Anterior cingulate cortex (tissue), 58 donors: ENCODE measurements around the gene SENP2.
"Not testable (repeated sequence)": the region's sequence is repeated elsewhere in the genome, so short reads cannot be mapped to it uniquely, and the experiment has no call there.

ENCODE experiments used
- DNase-seq, 58 donors: peaks; one replicate each; lab custom pipeline; 2025; lab: John Stamatoyannopoulos, UW

The SENP2 gene

DNA sequence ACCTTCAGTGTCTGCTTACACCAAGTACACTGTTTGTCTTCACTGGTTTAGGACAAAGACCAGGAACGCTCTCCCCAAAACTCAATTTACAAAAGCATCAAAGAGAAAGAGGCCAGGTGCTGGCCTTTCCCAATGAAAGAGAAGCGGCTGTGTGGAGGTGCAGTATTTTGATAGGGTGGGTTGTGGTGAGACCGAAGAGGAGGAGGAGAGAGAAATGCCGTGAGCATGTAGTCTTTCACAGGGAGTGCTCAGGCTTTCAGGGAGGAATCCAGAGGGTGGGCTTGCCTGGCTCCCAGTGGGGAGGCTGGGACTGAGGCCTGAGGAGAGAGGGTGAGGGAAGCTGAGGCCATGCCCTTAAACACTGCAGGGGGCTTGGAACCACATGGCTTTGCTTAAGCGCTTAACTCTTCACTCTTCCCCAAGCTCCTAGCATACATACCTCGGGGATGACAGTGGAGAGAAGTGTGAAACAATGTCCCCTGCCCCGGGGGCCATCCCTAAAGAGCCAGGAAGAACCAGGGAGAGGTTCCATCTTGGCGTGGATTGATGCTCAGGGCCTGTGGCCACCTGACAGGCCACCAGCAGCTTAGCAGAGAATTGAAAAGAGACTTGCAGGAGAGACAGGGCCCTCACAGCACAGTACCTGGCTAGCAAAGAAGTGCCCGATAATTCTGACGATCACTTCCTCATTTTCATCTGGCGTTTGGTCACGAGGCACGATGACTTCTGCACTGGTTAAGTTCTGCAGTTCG, 60.5 kb downstream of the SENP2 start:
- DNase-seq: no peak

GRCh38 chr3:185647134-185647879, 61.2 kb downstream of the SENP2 start:
- DNase-seq: no peak

DNA sequence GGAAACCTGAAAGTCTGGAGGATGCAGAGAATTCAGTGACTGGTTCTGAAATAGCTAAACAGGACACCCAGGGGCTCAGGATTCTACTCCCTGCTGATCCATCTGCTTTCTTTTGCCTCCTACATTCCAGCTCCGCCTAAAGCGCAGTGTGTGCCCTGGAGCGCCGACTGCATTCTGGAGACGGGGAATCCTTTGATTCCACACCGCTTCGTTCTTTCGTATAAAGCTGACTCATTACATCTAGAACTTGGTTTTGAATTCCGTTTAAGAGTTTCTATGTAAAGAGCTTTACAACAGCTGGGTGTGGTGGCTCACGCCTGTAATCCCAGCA, 61.8 kb downstream of the SENP2 start:
- DNase-seq: peak in 3 of 58 donors; percentile 3 to 33 (median 13)

DNA sequence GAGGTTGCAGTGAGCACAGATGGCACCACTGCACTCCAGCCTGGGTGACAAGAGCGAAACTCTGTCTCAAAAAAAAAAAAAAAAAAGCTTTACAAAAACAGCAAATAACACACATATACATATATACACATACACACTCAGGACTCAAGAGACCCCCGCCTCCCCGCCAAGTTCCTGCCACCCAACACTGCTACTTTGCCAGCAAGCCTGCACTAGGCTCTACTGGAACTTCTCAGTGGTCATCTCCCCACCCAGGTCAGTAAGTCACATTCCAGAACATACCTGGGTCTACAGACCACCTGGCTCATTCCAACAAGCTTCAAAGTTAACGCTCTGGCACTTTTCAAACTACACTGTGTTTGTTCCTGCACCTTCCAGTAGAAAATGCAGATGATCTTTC, 62.3 kb downstream of the SENP2 start:
- no peak for DNase-seq

GRCh38 chr3:185649414-185649813, 63.3 kb downstream of the SENP2 start:
- no peak for DNase-seq

DNA sequence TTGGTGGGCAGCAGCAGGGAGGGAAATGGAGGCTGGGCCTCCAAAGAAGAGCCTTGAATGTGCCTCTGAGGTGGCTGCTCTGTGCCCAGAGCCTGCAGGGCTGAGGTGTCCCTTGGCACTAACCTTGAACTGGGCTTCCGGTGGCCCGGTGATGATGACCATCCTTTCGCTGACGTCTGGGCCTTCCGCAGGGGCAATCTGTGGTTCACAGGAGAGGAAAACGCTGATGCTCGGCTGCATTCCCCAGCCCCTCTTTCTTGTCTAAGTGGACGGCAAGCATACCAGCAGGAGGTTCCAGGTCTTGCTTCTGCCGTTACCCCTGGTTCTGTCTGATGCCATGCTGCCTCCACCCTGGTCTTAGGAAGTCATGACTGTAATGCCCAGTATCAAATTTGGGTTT, 65.9 kb downstream of the SENP2 start:
- DNase-seq: no peak

DNA sequence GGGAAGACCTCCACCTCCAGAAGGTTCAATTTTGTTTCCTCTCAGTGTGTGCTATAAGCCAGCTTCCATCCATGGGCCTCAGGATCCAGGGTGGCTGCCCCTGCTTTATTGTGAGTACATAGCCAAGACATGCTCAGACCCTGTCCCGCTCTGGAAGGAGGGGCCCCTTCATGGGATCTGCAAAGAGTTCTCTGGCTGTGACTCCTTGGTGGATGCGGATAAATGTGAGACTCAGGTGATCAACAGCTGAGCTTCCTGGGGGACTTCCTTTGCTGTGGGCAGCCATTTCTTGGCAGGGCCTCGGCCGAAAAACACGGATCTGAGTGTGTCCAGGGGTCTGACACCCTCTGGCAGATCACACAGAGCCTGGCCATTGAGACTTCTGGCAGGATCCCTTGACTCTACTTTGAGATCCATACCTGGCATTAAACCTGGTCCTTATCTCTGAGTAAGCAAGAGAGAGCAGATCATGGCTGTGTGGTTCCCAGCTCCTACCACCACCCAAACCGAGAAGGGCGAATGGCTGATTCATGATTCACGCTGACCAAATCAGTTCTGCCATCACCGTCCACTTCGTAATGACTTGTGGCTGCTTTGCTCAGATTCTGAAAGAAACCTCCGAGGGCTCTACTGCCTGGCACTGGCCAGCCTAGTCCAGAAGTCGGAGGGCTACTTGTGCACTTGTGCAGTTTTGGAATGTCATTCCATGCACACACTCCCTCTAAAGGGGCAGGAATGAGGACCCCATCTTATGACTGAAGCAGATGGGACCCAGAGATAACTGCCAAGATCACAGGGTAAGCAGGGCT, 68.1 kb downstream of the SENP2 start:
- no peak for DNase-seq

DNA sequence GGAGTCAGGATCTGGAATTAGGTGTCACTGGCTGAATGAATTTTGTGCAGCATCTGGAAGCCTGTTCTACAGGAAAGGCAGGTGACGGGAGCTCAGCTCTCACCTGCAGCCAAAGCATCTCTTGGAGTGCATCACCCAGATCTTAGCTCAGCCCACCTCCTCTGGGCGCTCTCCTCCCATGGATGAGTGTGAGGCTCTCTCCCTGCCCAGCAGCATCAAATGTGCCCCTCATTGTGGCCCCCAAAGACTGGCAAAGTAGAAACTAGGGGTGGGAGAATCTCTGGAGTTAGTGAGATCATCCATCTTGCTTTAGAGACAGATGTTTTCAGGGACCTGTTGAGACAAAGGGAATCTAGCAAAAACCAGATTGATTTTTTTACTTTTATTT, 68.7 kb downstream of the SENP2 start:
- no peak for DNase-seq

- DNase-seq: no peak
Measured at GRCh38 chr3:185655426-185656320, 69.6 kb downstream of the SENP2 start.

- DNase-seq: peak in 10 of 58 donors; percentile 6 to 58 (median 17)
Measured at GRCh38 chr3:185656321-185656840, 70.3 kb downstream of the SENP2 start.

DNA sequence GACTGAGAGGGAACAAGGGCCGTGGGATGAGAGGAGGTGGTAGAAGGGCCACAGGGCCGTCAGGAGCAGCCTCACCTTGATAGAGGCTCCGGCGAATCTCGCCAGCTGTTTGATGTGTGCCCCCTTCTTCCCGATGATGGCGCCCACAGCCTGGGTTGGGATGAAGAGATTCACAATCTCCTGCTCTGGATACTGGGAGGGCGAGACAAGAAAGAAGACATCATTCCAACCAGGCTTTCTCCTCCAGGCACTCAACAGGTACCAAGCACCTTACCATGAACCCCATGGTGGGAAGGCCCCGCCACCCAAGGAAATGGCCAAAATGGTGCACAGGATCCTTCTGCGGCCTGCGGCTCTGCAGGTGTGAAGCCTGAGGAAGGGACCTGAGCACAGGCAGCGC, 71.1 kb downstream of the SENP2 start:
- DNase-seq: no peak

DNA sequence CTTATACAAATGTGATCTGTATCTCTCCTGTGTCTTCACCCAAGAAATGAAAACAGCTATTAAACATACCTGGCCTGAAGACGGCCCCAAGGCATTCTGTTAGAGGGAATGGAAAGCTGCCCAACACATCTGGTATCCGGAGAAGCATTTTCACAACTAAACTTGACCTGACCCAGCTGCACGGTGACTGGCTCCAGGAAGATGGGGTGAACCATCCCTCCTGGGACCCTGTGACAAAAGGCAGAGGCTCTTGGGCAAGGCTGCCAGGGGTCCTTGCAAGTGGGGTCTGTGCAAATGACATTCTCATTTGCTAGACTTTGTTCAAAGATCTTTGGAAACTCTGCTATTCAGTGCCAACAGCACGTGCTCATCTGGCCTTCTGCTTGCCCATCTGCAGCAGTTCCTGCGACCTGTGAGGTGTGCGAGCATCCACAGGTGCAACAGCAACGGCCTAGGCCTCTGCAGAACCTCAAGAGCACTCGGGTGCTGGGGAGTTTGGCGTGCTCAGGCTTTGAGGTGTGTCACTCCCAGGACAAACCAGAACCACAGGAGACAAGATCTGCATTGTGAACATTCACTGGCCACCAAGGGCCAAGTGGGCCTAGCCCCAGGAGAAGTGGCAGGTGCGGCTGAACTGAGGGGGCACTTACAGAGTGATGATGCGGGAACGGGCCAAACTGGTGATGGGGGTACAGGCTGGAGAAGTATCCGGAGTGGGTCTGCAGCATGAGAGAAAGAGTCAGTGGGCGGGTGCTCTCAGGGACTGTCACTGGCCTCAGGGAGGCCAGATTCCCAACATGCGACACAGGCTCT, 71.8 kb downstream of the SENP2 start:
- no peak for DNase-seq

- DNase-seq: peak in 12 of 58 donors; percentile 7 to 60 (median 23)
Measured at GRCh38 chr3:185658504-185658912, 72.4 kb downstream of the SENP2 start.

- DNase-seq: no peak
Measured at GRCh38 chr3:185658943-185659342, 72.8 kb downstream of the SENP2 start.

GRCh38 chr3:185659942-185660921, 74.1 kb downstream of the SENP2 start:
- peak in 56 of 58 donors; percentile 17 to 85 (median 59) for DNase-seq

GRCh38 chr3:185661296-185661695, 75.2 kb downstream of the SENP2 start:
- not testable (repeated sequence) for DNase-seq

GRCh38 chr3:185661772-185662171, 75.7 kb downstream of the SENP2 start:
- DNase-seq: no peak

GRCh38 chr3:185663929-185664328, 77.8 kb downstream of the SENP2 start:
- no peak for DNase-seq
